ENCODE measurements around the gene FIP1L1. TPM values are rescaled to one million over a fixed set of nuclear protein-coding genes. Genes with fewer than 3 reads are reported as not detected.
"Not testable (repeated sequence)": the region's sequence is repeated elsewhere in the genome, so short reads cannot be mapped to it uniquely, and the experiment has no call there.

FIP1L1 gene
- total RNA-seq, 2 experiments from 2014 or later = 49.9 to 55.4 TPM

DNA sequence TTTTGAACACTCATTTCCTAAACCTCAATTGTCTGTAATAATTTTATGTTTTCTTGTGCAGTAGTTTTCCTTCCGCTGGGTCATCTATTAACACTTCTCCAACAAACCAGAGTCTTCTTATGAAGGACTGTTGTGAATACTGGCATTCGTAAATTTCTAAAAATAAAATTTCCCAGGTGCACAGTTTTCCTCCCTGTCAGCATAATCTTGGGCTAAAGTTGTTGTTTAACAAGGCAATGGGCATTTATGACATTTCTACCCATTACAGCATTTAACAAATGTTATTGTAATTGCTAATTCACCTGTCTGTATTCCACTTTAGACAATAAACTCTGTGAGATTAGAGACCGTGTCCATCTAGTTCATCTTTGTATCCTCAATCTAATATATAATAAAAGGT, 12.8 kb upstream of the FIP1L1 start:
- H3K4me1 Mint-ChIP-seq (ENCODE audit: low read depth) = peaks cover 48% of the 10 kb centered on the region
- CTCF ChIA-PET = no interaction called here
- intact Hi-C loops (cut with micrococcal nuclease) = loop anchor here (5.0 kb wide), 2 partner anchors 167 to 252 kb away; no protein-coding TSS in a partner anchor

DNA sequence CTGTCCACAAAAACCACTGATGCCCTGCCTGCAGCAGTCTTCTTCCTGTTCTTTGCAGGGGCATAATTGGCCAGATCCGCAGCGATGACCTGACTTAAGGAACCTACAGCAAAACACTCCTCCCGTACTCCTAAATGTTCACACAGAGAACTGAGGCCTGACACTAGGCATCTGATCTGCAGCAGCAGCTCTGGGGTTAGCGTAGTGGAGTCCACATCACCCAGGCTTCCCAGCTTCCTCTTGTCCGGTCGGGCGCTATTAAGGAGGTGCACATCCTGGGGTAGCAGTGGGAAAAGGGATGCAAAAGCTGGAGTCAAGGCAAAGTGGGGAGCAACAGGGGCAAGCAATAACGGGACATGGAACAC, 12.3 kb upstream of the FIP1L1 start:
- Mint-ChIP-seq H3K4me1 (ENCODE audit: low read depth) (peaks cover 44% of the 10 kb centered on the region), H3K27ac (peak overlapping the region; percentile 96), H3K27me3 (ENCODE audit: low read depth) (peaks cover 2% of the 10 kb centered on the region), H3K9me3 (no peaks in the 10 kb centered on the region), H3K36me3 (ENCODE audit: low read depth) (peaks cover 10% of the 10 kb centered on the region), H3K4me3 (peak overlapping the region; percentile 96)
- CTCF ChIA-PET = no interaction called here
- intact Hi-C loops (cut with micrococcal nuclease) = loop anchor here (5.0 kb wide), 2 partner anchors 168 to 253 kb away; no protein-coding TSS in a partner anchor
- DNase-seq = peak; percentile 20

More for the DNA sequence above, 12.8 kb upstream of the FIP1L1 start:
- no peak for DNase-seq
- Mint-ChIP-seq H3K27me3 (ENCODE audit: low read depth) (no peaks in the 10 kb centered on the region), H3K9me3 (no peaks in the 10 kb centered on the region), H3K4me3 (peak overlapping the region; percentile 96), H3K36me3 (ENCODE audit: low read depth) (peaks cover 12% of the 10 kb centered on the region), H3K27ac (peak overlapping the region; percentile 33)

DNA sequence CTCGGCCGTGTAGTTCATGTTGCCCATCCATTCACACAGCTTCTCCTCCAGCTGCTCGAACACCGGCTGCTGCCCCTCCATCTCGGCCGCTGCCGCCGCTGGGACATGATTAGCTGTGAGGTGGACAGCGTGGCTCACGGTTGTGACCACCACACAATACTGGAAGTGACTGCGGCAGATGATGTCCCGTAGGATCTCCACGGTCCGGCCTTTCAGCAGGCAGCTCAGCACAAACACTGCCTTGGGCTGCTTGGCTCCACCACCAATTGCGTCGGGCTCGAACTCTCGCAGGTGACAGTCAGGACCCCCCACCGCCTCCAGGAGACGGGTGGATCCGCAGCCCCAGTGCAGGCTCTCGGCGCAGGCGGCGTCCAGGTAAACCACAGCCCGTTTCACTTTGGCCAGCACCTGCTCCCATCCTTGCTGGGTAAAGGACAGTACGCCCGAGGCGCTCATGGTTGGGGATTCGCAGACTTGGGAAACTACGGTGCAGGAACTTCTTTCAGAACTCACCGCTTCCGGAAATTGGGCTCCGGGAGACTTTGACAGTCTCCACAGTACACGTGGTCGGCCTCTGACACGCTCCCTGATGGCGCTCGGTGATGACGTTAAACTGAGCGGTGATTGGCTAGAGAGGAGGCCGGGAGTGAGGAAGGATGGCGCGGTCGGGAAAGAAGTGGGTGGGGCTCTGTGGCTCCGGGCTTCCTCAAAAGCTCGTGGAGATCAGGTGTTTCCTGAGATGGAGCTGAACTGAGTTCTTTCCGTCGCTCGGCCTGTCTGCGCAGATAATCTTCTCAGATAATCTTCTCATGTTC, 11.7 kb upstream of the FIP1L1 start, which contains the start of gene SCFD2:
Gene SCFD2, minus strand, starts transcription at position 576 of the 815 bp plus-strand sequence.
- DNase-seq = peak; percentile 99
- Mint-ChIP-seq H3K27ac (peak within 1 kb of the TSS; percentile 96), H3K36me3 (ENCODE audit: low read depth) (peaks cover 10% of the 10 kb centered on the region), H3K9me3 (no peaks in the 10 kb centered on the region), H3K27me3 (ENCODE audit: low read depth) (peaks cover 3% of the 10 kb centered on the region), H3K4me3 (peak within 1 kb of the TSS; percentile 96), H3K4me1 (ENCODE audit: low read depth) (peaks cover 38% of the 10 kb centered on the region)
- CTCF ChIA-PET = interaction anchor here (1.0 kb wide), 1 partner anchor 9 kb away, joined by 3 read pairs; no protein-coding TSS in a partner anchor
- intact Hi-C loops (cut with micrococcal nuclease) = loop anchor here (1.0 to 5.0 kb wide), 7 partner anchors 12 to 867 kb away; partner anchors contain the start of genes CHIC2 and FIP1L1

DNA sequence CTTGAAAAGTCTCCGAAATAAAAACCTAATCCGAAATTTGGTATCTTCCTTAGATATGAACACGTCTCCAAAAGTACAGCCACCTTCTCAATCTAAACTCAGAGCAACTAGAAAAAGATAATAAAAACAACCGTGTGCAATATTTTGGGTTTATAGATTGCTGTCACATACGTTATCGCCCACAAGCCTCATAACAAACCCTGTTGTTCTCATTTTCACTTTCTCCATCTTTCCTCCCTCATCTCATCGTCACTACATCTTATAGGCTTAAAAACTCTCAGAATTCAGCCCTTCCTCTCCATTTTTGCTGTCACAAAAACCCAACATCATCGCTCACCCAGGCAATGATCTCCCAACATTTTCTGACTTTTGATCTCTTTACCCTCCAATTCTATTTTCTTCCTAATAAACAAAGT, 11.1 kb upstream of the FIP1L1 start:
- intact Hi-C loops (cut with micrococcal nuclease) = loop anchor here (1.0 to 5.0 kb wide), 7 partner anchors 11 to 866 kb away; partner anchors contain the start of genes CHIC2 and FIP1L1
- H3K36me3 Mint-ChIP-seq (ENCODE audit: low read depth) = peaks cover 6% of the 10 kb centered on the region
- CTCF ChIA-PET = interaction anchor here (1.0 kb wide), 1 partner anchor 8 kb away, joined by 3 read pairs; no protein-coding TSS in a partner anchor
- DNase-seq = no peak
- H3K4me3 Mint-ChIP-seq = peak overlapping the region; percentile 96
- peaks cover 32% of the 10 kb centered on the region for H3K4me1 Mint-ChIP-seq (ENCODE audit: low read depth)
- no peaks in the 10 kb centered on the region for H3K9me3 Mint-ChIP-seq
- peak overlapping the region; percentile 96 for H3K27ac Mint-ChIP-seq
- H3K27me3 Mint-ChIP-seq (ENCODE audit: low read depth) = peaks cover 3% of the 10 kb centered on the region

DNA sequence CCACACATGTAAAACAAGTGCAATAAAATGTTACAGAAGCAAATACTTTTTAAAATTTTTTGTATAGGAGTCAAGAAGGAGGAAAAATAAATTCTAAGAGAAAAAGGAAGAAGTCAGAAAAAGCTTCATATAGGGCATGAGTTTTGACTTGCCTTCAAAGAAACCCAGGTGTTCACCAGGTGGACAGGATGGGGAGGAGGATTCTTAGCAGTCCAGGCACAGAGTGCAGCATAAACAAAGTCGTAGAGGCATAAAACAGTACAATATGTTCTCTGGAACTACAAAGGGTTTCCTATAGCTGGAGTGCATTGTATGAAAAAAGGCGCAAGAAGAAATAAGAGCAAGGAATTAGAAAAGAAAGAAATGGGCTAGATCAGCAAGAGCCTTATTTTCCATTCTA, 9.7 kb upstream of the FIP1L1 start:
- CTCF ChIA-PET = interaction anchor here (0.6 kb wide), 1 partner anchor 867 kb away, joined by 3 read pairs; no protein-coding TSS in a partner anchor
- intact Hi-C loops (cut with micrococcal nuclease) = loop anchor here (2.0 to 5.0 kb wide), 3 partner anchors 170 to 865 kb away; no protein-coding TSS in a partner anchor
- Mint-ChIP-seq H3K27me3 (ENCODE audit: low read depth) (peaks cover 8% of the 10 kb centered on the region), H3K4me1 (ENCODE audit: low read depth) (peaks cover 20% of the 10 kb centered on the region), H3K9me3 (no peaks in the 10 kb centered on the region), H3K36me3 (ENCODE audit: low read depth) (peaks cover 1% of the 10 kb centered on the region), H3K27ac (no peak overlapping the region), H3K4me3 (no peak overlapping the region)
- DNase-seq = no peak

DNA sequence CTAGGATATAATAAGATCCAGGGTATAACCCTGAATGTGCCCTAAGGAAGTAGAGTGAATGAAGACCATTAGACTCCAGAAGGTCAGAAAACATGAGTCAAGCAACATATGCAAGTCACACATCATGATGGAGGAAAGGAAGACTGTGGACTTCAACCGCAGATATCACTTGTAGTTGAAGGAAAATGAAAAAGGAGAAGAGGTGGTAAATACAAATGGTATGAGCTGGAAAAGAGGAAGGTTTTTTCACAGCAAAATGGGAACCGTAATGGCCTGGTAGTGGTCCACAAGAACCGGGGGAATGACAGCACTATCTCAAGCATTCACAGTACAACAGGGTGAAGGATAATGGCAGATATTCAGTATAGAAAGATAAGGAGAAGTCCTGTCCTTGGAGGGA, 6.4 kb upstream of the FIP1L1 start:
- no peak overlapping the region for H3K4me3 Mint-ChIP-seq
- no peaks in the 10 kb centered on the region for H3K9me3 Mint-ChIP-seq
- DNase-seq = no peak
- intact Hi-C loops (cut with micrococcal nuclease) = no loop called here
- peaks cover 8% of the 10 kb centered on the region for H3K27me3 Mint-ChIP-seq (ENCODE audit: low read depth)
- peaks cover 10% of the 10 kb centered on the region for H3K4me1 Mint-ChIP-seq (ENCODE audit: low read depth)
- no peaks in the 10 kb centered on the region for H3K36me3 Mint-ChIP-seq (ENCODE audit: low read depth)
- H3K27ac Mint-ChIP-seq = no peak overlapping the region
- CTCF ChIA-PET = no interaction called here

DNA sequence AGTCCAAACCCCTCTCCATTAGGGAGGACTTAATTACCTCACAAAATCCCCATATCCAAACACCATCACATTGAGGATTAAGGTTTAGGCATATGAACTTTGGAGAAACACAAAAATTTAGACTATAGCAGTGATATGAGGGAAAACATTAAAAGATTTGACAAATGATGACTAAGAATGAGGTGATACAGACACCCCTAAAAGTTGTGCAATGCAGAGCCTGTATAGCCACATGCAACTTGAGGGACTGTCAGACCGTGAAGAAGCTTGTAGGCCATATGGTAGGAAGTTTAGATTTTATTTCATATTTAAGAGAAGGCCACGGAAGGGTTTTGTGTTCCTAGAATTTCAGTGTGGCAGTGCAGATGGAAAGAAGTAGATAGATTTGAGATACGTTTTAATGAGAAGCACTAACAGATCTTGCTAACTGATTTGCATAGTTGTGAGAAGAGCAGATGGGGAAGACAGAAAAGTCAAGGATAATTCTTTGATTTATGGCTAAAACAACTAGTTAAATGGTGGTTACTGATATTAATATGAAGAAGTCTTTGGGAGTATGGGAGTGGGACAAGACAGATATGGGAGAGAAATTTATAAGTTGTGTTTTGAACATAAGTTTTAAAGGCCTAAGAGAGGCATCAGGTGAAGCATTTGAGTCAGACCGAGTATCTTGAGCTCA, 5.5 kb upstream of the FIP1L1 start:
- H3K9me3 Mint-ChIP-seq = no peaks in the 10 kb centered on the region
- DNase-seq = no peak
- intact Hi-C loops (cut with micrococcal nuclease) = no loop called here
- H3K4me3 Mint-ChIP-seq = no peak overlapping the region
- no peak overlapping the region for H3K27ac Mint-ChIP-seq
- CTCF ChIA-PET = no interaction called here
- H3K36me3 Mint-ChIP-seq (ENCODE audit: low read depth) = no peaks in the 10 kb centered on the region
- peaks cover 8% of the 10 kb centered on the region for H3K27me3 Mint-ChIP-seq (ENCODE audit: low read depth)
- H3K4me1 Mint-ChIP-seq (ENCODE audit: low read depth) = peaks cover 7% of the 10 kb centered on the region

DNA sequence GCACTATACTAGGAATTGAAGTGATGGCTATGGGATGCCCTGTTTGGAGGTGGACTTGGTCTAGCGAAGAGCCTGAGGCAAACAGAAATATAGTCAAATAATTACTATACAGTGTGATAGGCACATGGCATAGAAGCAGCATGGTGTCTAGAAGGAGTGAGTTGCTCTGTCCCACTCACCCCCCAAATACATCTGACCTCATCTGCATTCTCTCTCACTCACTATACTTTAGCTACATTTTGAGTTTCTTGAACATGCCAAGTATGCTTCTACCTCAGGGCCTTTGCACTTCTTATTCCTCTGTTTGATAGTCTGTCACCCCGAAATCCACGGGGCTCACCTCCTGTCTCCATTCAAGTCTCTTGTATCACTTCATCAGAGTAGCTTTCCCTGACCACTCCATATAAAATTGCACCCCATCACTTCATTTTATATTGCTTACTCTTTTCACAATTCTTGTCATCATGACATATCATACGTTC, 2.6 kb upstream of the FIP1L1 start:
- Mint-ChIP-seq H3K4me1 (ENCODE audit: low read depth) (peaks cover 11% of the 10 kb centered on the region), H3K27me3 (ENCODE audit: low read depth) (peaks cover 8% of the 10 kb centered on the region), H3K9me3 (no peaks in the 10 kb centered on the region), H3K27ac (no peak overlapping the region), H3K36me3 (ENCODE audit: low read depth) (peaks cover 4% of the 10 kb centered on the region), H3K4me3 (no peak overlapping the region)
- CTCF ChIA-PET = interaction anchor here (0.7 to 1.1 kb wide), 3 partner anchors 9 to 859 kb away, joined by 3 to 7 read pairs (median 3); partner anchors contain the start of gene SCFD2
- intact Hi-C loops (cut with micrococcal nuclease) = loop anchor here (5.0 kb wide), 4 partner anchors 57 to 852 kb away; partner anchors contain the start of genes PDGFRA and RASL11B
- no peak for DNase-seq

DNA sequence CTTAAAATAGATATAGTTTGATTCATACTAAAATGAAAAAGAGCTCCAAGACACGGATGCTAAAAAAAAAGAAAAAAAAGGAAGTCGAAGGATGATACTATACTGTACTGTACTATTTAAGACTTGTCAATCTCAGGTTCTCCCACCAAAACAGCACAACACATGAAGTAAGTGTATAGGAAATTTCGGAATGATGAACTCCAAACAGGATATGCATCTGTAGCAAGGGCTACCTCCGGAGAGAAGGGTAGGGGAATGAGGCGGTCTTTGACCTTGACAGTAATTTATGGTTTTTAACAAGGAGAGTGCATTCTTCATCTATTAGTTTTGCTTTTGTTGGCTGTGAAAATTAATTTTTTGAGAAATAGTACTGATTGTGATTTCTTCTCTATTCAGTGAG, 541 bp upstream of the FIP1L1 start:
- peaks cover 8% of the 10 kb centered on the region for H3K36me3 Mint-ChIP-seq (ENCODE audit: low read depth)
- CTCF ChIA-PET = no interaction called here
- peak overlapping the region; percentile 95 for H3K27ac Mint-ChIP-seq
- peak overlapping the region; percentile 98 for H3K4me3 Mint-ChIP-seq
- intact Hi-C loops (cut with micrococcal nuclease) = loop anchor here (1.0 to 5.0 kb wide), 5 partner anchors 11 to 850 kb away; partner anchors contain the start of genes PDGFRA, RASL11B and SCFD2
- DNase-seq = no peak
- peaks cover 4% of the 10 kb centered on the region for H3K27me3 Mint-ChIP-seq (ENCODE audit: low read depth)
- H3K9me3 Mint-ChIP-seq = no peaks in the 10 kb centered on the region
- peaks cover 22% of the 10 kb centered on the region for H3K4me1 Mint-ChIP-seq (ENCODE audit: low read depth)

DNA sequence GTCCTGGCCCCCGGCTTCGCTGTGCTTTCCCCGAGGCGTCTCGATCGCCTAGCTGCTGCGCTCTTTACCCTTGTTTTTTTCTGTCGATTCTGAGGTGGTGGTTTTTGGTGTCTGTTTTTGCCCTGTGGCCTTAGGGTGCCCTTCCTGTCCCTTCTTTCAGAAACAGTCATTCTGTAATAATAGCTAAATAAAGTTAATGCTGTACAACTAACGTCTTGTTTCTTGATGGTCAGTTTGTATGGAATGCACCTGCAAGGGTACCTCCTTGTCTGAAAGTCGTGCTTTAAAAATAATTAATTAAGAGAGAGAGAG, 686 bp downstream of the FIP1L1 start:
- DNase-seq = no peak
- Mint-ChIP-seq H3K4me1 (ENCODE audit: low read depth) (peaks cover 26% of the 10 kb centered on the region), H3K27ac (peak overlapping the region; percentile 85), H3K27me3 (ENCODE audit: low read depth) (no peaks in the 10 kb centered on the region), H3K36me3 (ENCODE audit: low read depth) (peaks cover 11% of the 10 kb centered on the region), H3K4me3 (peak overlapping the region; percentile 98), H3K9me3 (no peaks in the 10 kb centered on the region)
- CTCF ChIA-PET = no interaction called here
- intact Hi-C loops (cut with micrococcal nuclease) = loop anchor here (5.0 kb wide), 4 partner anchors 54 to 849 kb away; partner anchors contain the start of genes PDGFRA and RASL11B

DNA sequence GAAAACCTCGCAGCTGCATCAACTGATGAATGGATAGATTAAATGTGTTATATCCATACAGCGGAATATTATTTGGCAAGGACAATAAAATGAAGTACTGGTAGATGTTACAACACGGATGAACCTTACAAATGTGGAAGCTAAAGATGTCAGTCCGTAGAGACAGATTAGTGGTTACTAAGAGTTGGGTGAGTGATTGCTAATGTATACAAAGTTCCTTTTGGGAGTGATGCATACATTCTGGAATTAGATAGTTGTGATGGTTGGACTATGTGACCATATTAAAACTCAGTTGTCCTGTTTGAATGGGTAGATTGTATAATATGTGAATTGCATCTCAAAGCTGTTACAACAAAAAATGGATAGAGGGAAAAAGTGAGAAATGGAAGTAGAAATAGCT, 2.8 kb downstream of the FIP1L1 start:
- no peak for DNase-seq
- intact Hi-C loops (cut with micrococcal nuclease) = no loop called here
- CTCF ChIA-PET = interaction anchor here (0.8 kb wide), 1 partner anchor 10 kb away, joined by 3 read pairs; no protein-coding TSS in a partner anchor
- H3K9me3 Mint-ChIP-seq = no peaks in the 10 kb centered on the region
- peaks cover 19% of the 10 kb centered on the region for H3K36me3 Mint-ChIP-seq (ENCODE audit: low read depth)
- no peak overlapping the region for H3K4me3 Mint-ChIP-seq
- no peak overlapping the region for H3K27ac Mint-ChIP-seq
- no peaks in the 10 kb centered on the region for H3K27me3 Mint-ChIP-seq (ENCODE audit: low read depth)
- H3K4me1 Mint-ChIP-seq (ENCODE audit: low read depth) = peaks cover 29% of the 10 kb centered on the region

DNA sequence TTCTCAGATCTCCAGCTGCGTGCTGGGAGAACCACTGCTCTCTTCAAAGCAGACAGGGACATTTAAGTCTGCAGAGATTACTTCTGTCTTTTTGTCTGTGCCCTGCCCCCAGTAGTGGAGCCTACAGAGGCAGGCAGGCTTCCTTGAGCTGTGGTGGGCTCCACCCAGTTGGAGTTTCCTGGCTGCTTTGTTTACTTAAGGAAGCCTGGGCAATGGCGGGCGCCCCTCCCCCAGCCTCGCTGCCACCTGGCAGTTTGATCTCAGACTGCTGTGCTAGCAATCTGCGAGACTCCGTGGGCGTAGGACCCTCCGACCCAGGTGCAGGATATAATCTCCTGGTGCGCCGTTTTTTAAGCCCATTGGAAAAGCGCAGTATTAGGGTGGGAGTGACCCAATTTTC, 32.0 kb downstream of the FIP1L1 start:
- peaks cover 44% of the 10 kb centered on the region for H3K36me3 Mint-ChIP-seq (ENCODE audit: low read depth)
- not testable (repeated sequence) for DNase-seq

More for the DNA sequence above, 32.0 kb downstream of the FIP1L1 start:
- Mint-ChIP-seq H3K4me1 (ENCODE audit: low read depth) (peaks cover 37% of the 10 kb centered on the region), H3K9me3 (peaks cover 11% of the 10 kb centered on the region)
- H3K27me3 Mint-ChIP-seq (ENCODE audit: low read depth); H3K4me3 Mint-ChIP-seq; intact Hi-C loops (cut with micrococcal nuclease); H3K27ac Mint-ChIP-seq; CTCF ChIA-PET: not testable (repeated sequence)

All from activated naive CD4-positive, alpha-beta T cell treated with anti-CD3 and anti-CD28 coated beads for 36 hours (primary cell).